Fibroblast of villous mesenchyme (primary cell): Measurements from ENCODE around the gene AKR1E2. TPM values are rescaled to one million over a fixed set of nuclear protein-coding genes. Genes with fewer than 3 reads are reported as not detected.

ENCODE experiments used
- DNase-seq: peaks from one replicate; pipeline ENCODE4 v3.0.0-alpha.2; 2010; ENCODE audit warnings: low read depth
- H3K4me3 ChIP-seq: 2 replicates; pipeline ENCODE4 v1.5.1; 2011; ENCODE audit warnings: low read depth, mild to moderate bottlenecking, low read length
- CTCF ChIP-seq: IDR thresholded peaks from 2 replicates; pipeline ENCODE4 v1.5.1; 2012; ENCODE audit warnings: low read depth, mild to moderate bottlenecking, low read length; ENCODE audit not compliant: insufficient read depth
- total RNA-seq: library from RNA; depleted of rRNA; stranded (reverse); fragments of >200 nt; gene quantifications from 2 replicates; pipeline ENCODE4 v1.2.3, GENCODE V29; 2012

Gene AKR1E2
- total RNA-seq, 1 donor, result 9.1 TPM

- TF ChIP-seq CTCF, result no peak
- no peak for DNase-seq
- no peak overlapping the region for H3K4me3 ChIP-seq
Measured at GRCh38 chr10:4837551-4837950, 11.5 kb downstream of the AKR1E2 start.

- no peak for TF ChIP-seq CTCF
- no peak overlapping the region for H3K4me3 ChIP-seq
- no peak for DNase-seq
Measured at GRCh38 chr10:4838743-4839142, 12.7 kb downstream of the AKR1E2 start.

GRCh38 chr10:4839353-4839752 lies 13.3 kb downstream of the AKR1E2 start:
- TF ChIP-seq CTCF, result no peak
- no peak for DNase-seq
- H3K4me3 ChIP-seq, result no peak overlapping the region

- H3K4me3 ChIP-seq, result no peak overlapping the region
- DNase-seq, result no peak
- no peak for TF ChIP-seq CTCF
Measured at GRCh38 chr10:4840151-4840550, 14.1 kb downstream of the AKR1E2 start.

GRCh38 chr10:4843525-4844180 lies 17.6 kb downstream of the AKR1E2 start:
- no peak for TF ChIP-seq CTCF
- H3K4me3 ChIP-seq, result no peak overlapping the region

GRCh38 chr10:4844864-4845263 lies 18.9 kb downstream of the AKR1E2 start:
- TF ChIP-seq CTCF, result no peak
- no peak for DNase-seq
- H3K4me3 ChIP-seq, result no peak overlapping the region

More at GRCh38 chr10:4843525-4844180, 17.6 kb downstream of the AKR1E2 start:
- DNase-seq, result no peak

GRCh38 chr10:4845766-4846165 lies 19.8 kb downstream of the AKR1E2 start:
- no peak for TF ChIP-seq CTCF
- no peak for DNase-seq
- H3K4me3 ChIP-seq, result no peak overlapping the region
